Measurements from ENCODE around the gene DIO2. TPM values are rescaled to one million over a fixed set of nuclear protein-coding genes. Genes with fewer than 3 reads are reported as not detected.
A peak's percentile ranks its signal among the peaks of the same experiment; 100 is the strongest.

The DIO2 gene
- 2.0 and 6.6 TPM in 2 replicates for total RNA-seq (2014; rRNA removed)
- Bru-seq, nascent RNA, result percentile 14 among the genes with signal in this experiment
- BruChase-seq, experiment 1, labeled RNA remaining after a 6-hour chase, result percentile 19 among the genes with signal in this experiment
- BruChase-seq, experiment 2, labeled RNA remaining after a 2-hour chase, result percentile 11 among the genes with signal in this experiment
- long read RNA-seq, result 0 reads

GRCh38 chr14:80211153-80212022, at the start of gene DIO2:
DIO2 (minus strand) TSS chr14:80211504; CDS start chr14:80211472, 32 bp downstream.
- no peak within 1 kb of the TSS for H3K27ac ChIP-seq (ENCODE audit: low read length)
- POLR2A ChIA-PET (ENCODE audit: unreplicated experiment), result no interaction called here
- peak within 1 kb of the TSS; percentile 59 for H2AFZ ChIP-seq (ENCODE audit: low read length)
- no TSS peak for BruUV-seq (replicated peaks)
- peaks cover 21% of the 10 kb centered on the region for H3K4me1 ChIP-seq (ENCODE audit: insufficient read depth, low read length)
- H3K27me3 ChIP-seq (ENCODE audit: low read length), result no peaks in the 10 kb centered on the region
- no peaks in the 10 kb centered on the region for H3F3A ChIP-seq (ENCODE audit: low read length, unreplicated experiment)
- H3K9me3 ChIP-seq (ENCODE audit: low read length), result no peaks in the 10 kb centered on the region
- TF ChIP-seq EZH2 (IDR thresholded peaks at IDR 0.05; ENCODE audit: low read length, unreplicated experiment) (no peak), CTCF (conservative IDR thresholded peaks at IDR 0.05; ENCODE audit: low read depth, low read length) (no peak), EZH2phosphoT487 (IDR thresholded peaks at IDR 0.05; ENCODE audit: borderline replicate concordance, low read length) (no peak)
- peak within 1 kb of the TSS; percentile 25; the same call in 1 of the 2 replicates for H3K9ac ChIP-seq (ENCODE audit: low read length)
- H3K4me3 ChIP-seq (ENCODE audit: low read length), result peak within 1 kb of the TSS; percentile 46
- no peaks in the 10 kb centered on the region for H3K79me2 ChIP-seq (ENCODE audit: low read length)
- ATAC-seq, result no peak
- intact Hi-C loops (cut with micrococcal nuclease), result loop anchor here (2.0 to 10.0 kb wide), 2 partner anchors 143 to 155 kb away; no protein-coding TSS in a partner anchor
- H3K9me2 ChIP-seq (replicated peaks; ENCODE audit: low read length), result no peaks in the 10 kb centered on the region
- no peak for DNase-seq
- H4K20me1 ChIP-seq (ENCODE audit: low read length), result no peaks in the 10 kb centered on the region
- no peaks in the 10 kb centered on the region for H3K36me3 ChIP-seq (ENCODE audit: low read depth, low read length)
- H3K4me2 ChIP-seq (ENCODE audit: low read length), result peak within 1 kb of the TSS; percentile 56
- CTCF ChIA-PET, result no interaction called here

- Histone ChIP-seq H3K4me2 (ENCODE audit: low read length) (no peak overlapping the region), H3F3A (ENCODE audit: low read length, unreplicated experiment) (no peaks in the 10 kb centered on the region), H3K4me1 (ENCODE audit: insufficient read depth, low read length) (no peaks in the 10 kb centered on the region), H2AFZ (ENCODE audit: low read length) (no peak overlapping the region), H3K27ac (ENCODE audit: low read length) (no peak overlapping the region), H3K79me2 (ENCODE audit: low read length) (no peaks in the 10 kb centered on the region), H3K9ac (ENCODE audit: low read length) (no peak overlapping the region), H3K4me3 (ENCODE audit: low read length) (no peak overlapping the region), H3K9me3 (ENCODE audit: low read length) (no peaks in the 10 kb centered on the region), H3K36me3 (ENCODE audit: low read depth, low read length) (no peaks in the 10 kb centered on the region), H4K20me1 (ENCODE audit: low read length) (no peaks in the 10 kb centered on the region), H3K27me3 (ENCODE audit: low read length) (no peaks in the 10 kb centered on the region), H3K9me2 (replicated peaks; ENCODE audit: low read length) (no peaks in the 10 kb centered on the region)
- BruUV-seq (replicated peaks), result no TSS peak
- no peak for ATAC-seq
- POLR2A ChIA-PET (ENCODE audit: unreplicated experiment), result no interaction called here
- no peak for TF ChIP-seq EZH2 (IDR thresholded peaks at IDR 0.05; ENCODE audit: low read length, unreplicated experiment)
- TF ChIP-seq EZH2phosphoT487 (IDR thresholded peaks at IDR 0.05; ENCODE audit: borderline replicate concordance, low read length), result no peak
- no peak for TF ChIP-seq CTCF (conservative IDR thresholded peaks at IDR 0.05; ENCODE audit: low read depth, low read length)
- intact Hi-C loops (cut with micrococcal nuclease), result no loop called here
- CTCF ChIA-PET, result no interaction called here
- DNase-seq, result no peak
Observed at GRCh38 chr14:80260645-80261044, 49.3 kb upstream of the DIO2 start.

GRCh38 chr14:80239631-80240030, 28.3 kb upstream of the DIO2 start:
- Histone ChIP-seq H2AFZ (ENCODE audit: low read length) (no peak overlapping the region), H3K4me2 (ENCODE audit: low read length) (no peak overlapping the region), H3K36me3 (ENCODE audit: low read depth, low read length) (peaks cover 3% of the 10 kb centered on the region; the same call in 1 of the 2 replicates), H3K79me2 (ENCODE audit: low read length) (no peaks in the 10 kb centered on the region), H3K9me3 (ENCODE audit: low read length) (peaks cover 11% of the 10 kb centered on the region), H4K20me1 (ENCODE audit: low read length) (no peaks in the 10 kb centered on the region), H3K9ac (ENCODE audit: low read length) (no peak overlapping the region), H3K27ac (ENCODE audit: low read length) (no peak overlapping the region), H3K4me3 (ENCODE audit: low read length) (no peak overlapping the region), H3K4me1 (ENCODE audit: insufficient read depth, low read length) (no peaks in the 10 kb centered on the region), H3K9me2 (replicated peaks; ENCODE audit: low read length) (no peaks in the 10 kb centered on the region), H3F3A (ENCODE audit: low read length, unreplicated experiment) (no peaks in the 10 kb centered on the region), H3K27me3 (ENCODE audit: low read length) (no peaks in the 10 kb centered on the region)
- POLR2A ChIA-PET (ENCODE audit: unreplicated experiment), result no interaction called here
- no peak for TF ChIP-seq CTCF (conservative IDR thresholded peaks at IDR 0.05; ENCODE audit: low read depth, low read length)
- no peak for TF ChIP-seq EZH2 (IDR thresholded peaks at IDR 0.05; ENCODE audit: low read length, unreplicated experiment)
- TF ChIP-seq EZH2phosphoT487 (IDR thresholded peaks at IDR 0.05; ENCODE audit: borderline replicate concordance, low read length), result no peak
- ATAC-seq (no peak), DNase-seq (no peak)
- CTCF ChIA-PET, result no interaction called here
- no TSS peak for BruUV-seq (replicated peaks)
- intact Hi-C loops (cut with micrococcal nuclease), result no loop called here

All from PC-3 (cell line).